Islet of Langerhans (tissue), 1 donor: Measurements from ENCODE around the gene IQCN.

Experiments
- FAIRE-seq: peaks from one replicate; lab custom pipeline; 2011; peaks lifted over from hg19 to GRCh38; lab: Jason Lieb, UNC

The IQCN gene, protein sequence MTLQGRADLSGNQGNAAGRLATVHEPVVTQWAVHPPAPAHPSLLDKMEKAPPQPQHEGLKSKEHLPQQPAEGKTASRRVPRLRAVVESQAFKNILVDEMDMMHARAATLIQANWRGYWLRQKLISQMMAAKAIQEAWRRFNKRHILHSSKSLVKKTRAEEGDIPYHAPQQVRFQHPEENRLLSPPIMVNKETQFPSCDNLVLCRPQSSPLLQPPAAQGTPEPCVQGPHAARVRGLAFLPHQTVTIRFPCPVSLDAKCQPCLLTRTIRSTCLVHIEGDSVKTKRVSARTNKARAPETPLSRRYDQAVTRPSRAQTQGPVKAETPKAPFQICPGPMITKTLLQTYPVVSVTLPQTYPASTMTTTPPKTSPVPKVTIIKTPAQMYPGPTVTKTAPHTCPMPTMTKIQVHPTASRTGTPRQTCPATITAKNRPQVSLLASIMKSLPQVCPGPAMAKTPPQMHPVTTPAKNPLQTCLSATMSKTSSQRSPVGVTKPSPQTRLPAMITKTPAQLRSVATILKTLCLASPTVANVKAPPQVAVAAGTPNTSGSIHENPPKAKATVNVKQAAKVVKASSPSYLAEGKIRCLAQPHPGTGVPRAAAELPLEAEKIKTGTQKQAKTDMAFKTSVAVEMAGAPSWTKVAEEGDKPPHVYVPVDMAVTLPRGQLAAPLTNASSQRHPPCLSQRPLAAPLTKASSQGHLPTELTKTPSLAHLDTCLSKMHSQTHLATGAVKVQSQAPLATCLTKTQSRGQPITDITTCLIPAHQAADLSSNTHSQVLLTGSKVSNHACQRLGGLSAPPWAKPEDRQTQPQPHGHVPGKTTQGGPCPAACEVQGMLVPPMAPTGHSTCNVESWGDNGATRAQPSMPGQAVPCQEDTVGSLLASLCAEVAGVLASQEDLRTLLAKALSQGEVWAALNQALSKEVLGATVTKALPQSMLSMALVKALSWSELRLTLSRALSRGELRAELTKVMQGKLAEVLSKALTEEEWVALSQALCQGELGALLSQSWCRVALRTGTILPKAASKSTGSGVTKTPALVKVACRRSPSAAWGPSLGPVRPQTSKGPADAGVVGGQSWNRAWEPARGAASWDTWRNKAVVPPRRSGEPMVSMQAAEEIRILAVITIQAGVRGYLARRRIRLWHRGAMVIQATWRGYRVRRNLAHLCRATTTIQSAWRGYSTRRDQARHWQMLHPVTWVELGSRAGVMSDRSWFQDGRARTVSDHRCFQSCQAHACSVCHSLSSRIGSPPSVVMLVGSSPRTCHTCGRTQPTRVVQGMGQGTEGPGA (N-terminal part only)

DNA sequence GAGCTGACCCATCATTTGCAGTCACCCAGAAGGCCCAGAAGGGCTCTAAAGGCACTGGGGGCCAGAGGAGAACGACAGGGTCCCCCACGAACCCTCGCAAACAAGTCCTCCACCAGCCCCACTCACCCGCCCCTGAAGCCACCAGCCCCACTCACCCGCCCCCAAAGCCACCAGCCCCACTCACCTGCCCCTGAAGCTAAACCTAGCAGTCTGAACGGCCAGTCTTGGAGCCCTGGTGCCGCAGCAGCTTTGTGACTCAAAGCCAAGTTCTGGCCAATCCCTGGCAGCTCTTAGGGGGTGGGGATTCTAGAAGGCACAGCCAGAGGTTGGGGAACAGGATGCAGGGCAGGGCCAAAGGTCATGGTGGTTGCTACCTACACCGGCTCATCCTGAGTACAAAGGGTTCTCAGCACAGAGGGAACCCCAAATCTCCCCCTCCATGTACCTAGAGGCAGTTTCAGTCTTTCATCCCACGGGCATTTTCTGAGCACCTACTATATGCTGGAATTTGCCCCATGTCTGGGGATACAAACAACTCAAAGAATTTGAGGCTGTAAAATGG lies at the start of gene IQCN:
Gene IQCN, minus strand, starts transcription at position 234 of the 562 bp plus-strand sequence. CDS start 4,974 bp downstream, outside the sequence.
- FAIRE-seq: no peak

DNA sequence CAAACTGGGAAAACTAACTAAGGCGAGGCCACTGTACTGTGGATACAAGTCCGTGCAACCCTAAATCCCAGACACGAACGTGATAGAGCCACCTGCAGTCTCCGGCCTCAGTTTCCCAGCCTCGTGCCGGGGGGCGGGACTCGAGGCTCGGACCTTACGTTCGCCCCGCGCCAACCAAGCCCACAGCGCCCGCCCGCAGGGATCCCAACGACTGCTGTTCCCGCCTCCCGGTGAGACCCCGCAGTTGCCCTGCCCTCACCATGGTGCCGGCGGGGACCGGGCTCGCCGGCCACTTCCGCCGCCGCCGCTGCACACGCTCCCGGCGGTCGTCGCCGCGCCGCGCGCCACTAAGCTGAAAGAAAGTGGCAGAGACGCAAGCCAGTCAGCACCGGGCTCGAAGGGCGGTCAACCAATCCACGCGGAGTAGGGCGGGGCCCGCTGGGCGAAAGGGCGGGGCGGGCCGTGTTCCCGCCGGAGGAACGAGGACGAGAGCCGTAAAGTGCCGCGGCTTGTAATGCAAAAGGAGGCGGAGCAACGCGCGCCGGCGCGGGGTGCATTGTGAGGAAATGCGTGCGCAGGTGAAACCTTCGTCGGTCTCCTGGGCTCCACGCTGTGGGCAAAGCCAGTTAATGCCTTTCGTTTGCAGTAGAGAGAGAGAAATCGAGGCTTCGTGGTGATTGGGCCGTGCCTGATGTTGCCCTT lies 48.7 kb upstream of the IQCN start, which contains the start of gene LSM4:
Gene LSM4, minus strand, starts transcription at position 318 of the 702 bp plus-strand sequence. Its CDS starts 56 bp downstream, at position 262.
- no peak for FAIRE-seq

DNA sequence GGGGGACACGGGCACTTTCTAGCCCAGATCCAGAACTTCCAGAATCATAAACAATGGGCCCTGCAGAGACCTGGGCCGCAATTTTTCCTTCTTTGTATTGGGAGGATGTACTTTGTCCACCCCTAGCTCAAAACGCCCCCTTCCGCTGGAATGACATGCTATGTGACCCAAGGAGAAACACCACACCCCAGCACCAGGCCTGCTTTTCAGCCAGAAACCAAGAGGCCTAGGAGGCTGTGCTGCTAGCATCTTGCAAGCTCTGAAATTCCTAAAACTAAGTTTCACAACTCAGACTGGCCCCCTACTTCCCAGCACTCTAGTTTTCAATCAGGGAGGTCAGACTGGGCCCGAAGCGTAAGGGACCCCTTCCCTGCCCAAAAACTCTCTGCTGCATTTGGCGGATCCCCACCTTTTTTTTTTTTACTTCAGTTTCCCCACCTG lies 48.1 kb upstream of the IQCN start:
- no peak for FAIRE-seq

DNA sequence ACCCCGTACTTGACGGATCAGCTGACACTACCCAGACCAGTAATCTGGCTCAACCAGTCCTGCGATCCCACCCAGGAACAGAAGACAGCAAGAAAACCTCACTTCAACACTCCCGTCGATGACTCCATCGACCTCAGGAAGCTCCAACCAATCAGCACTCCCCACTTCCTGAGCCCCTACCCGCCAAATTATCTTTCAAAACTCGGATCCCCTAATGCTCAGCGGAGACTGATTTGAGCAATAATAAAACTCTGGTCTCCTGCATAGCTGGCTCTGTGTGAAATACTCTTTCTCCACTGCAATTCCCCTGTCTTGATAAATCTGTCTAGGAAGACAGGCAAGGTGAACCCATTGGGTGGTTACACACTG lies 47.5 kb upstream of the IQCN start:
- FAIRE-seq: no peak

DNA sequence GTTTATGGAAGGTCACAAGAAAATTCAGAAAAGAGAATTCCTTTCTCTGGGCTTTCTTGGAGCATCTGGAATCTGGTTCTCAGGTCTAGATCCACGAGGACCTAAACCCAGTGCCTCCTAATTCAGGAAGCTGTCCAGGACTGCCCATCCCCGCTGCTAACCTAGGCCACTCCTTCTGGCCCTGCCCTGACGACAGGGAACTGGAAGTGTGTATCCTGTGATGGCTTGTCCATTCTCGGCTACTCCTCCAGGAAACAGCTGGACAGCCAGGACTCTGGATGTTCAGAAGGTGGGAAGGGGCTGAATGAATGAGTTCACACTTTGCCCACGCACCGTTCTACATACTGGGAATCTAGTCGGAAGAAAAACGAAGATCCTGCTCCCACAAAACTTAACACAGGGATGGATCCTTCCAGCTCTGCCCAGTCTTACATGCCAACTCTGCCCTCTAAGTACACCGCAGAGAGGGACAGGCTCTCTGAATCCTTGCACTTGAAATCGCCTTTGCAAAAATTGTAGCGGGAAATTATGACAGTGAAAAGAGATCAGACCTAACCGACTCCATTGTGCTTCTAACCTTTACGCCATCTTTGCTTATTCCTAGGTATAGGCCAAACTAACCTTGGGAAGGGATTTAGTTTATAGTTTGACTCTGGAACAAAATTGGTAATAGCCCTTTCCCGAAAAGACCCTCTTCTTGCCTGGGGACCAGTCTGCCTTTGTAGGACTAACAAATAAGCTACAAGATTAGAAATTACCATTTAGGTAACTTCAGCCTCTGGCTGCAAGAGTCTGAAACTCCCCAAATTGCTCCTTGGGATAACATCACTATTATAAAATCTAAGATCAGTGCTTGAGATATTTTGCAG lies 46.8 kb upstream of the IQCN start:
- FAIRE-seq: no peak

DNA sequence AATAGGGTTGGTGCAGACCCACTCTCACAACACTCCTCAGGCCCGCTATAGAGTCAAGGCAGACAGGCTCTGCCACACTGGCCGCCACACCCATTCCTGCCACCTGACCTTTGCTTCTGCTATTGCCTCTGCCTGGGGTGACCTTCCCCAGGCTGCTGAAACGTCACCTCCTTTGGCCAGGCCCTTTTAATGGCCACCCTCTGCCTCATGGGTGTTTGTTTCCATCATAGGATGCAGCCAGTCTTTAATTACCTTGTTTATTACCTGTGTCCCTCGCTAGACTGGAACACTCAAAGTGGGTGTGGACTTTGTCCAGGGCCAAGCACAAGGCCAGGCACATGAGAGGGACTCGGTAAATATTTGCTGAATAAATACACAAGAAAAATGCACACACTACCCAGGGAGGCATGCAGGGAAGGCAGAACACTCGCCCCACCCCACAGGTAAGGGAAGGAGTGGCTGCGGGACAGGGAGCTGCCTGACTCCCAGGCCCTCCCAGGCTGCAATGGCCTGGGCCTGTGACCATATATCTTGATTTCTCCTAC lies 45.4 kb upstream of the IQCN start:
- FAIRE-seq: no peak

DNA sequence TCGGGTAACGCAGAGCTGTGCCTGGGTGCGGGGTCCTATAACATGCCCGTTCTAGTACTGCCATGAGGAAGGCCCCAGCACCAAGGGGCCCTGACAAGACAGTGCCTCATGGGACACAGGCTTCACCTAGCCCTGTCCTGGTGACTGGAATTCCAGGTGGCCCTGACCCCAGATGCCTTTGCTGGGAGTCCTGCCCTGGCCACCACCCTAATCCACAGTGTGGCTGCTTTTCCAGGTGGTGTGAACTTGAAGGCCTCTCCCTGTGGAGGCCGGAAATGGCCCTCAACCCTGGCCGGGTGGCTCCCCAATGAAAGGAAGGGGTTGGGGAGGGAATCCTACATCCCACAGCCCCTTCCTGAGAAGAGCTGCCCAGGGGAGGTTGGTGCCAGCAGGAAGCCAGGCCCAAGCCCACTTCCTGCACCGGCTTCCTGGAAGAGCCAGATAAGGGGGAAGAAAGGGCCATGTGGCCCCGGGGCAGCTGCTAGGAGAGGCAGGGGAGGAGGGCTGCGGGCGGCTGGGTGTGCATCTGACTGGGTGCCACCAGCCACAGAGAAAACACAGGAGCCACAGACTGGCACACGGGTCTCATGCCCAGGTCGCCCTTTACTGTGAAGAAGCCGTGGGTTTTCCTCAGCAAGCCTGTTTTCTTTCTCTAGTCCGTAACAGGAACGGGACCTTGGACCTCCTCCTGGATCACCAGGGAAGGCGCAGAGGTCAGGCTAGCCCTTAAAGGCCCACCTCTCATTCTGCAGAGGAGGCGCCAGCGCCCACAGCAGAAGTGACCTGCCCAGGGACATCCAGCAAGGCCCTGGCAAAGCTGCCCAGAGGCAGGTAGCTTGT lies 43.9 kb upstream of the IQCN start:
- FAIRE-seq: no peak

DNA sequence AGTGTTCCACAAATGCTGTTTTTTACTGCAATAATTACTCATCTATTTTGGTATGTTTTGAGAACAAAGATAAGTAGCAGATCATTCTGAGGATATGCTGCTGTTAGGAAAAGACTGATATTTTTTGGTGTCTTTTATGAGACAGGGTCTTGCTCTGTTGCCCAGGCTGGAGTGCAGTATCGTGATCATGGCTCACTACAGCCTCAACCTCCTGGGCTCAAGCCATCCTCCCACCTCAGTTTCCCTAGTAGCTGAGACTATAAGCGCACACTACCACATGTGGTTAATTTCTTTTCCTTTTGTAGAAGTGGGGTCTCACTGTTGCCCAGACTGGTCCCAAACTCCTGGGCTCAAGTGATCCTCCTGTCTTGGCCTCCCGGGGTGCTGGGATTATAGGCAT lies 39.1 kb upstream of the IQCN start:
- FAIRE-seq: no peak

DNA sequence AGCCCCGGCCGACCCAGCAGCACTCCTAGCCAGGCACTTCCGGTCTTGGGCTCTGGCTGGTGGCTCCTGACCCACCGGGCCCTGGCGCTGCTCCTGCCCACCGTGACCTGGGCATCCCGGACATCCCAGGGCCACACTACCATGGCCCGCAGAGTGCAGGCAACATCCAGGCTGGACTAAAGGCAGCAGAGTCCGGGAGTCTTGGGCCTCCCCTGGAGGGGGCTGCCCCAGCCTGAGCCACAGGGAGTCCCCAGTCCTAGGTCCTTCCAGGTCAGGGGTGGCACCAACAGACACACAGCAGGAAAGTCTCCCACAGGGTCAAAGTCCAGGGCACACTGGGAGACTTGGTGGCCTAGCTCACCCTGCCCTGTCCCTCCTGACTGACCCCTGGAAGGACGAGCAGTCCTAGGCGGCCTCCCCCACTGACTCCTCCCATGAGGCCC lies 37.9 kb upstream of the IQCN start:
- no peak for FAIRE-seq

DNA sequence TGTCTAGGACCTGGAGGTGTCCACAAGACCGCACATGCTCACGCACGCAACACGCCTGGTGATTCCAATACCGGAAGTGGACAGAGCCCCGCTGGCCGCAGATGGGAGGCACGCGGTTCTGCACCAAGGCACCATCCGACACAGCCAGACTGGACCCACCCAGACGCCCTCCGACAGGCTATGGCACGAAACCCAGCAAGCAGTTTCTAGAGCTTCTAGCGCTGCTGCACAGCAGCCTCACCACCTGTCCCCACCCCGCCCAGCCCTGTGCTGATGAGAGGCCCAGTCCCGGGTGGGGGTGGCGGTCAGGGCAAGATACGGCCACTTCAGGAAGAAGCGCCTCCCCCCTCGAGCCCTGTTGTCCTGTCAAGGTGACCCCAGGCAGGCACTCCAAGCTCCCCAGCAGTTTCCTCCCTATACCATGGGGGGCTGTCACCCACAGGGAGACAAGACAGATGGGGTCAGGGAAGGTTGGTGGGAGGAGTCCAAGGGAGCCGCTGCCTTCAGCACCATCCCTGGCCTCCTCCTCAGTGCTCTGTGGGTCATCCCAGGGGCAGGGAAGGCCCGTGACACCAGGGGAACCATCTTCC lies 37.3 kb upstream of the IQCN start:
- no peak for FAIRE-seq

DNA sequence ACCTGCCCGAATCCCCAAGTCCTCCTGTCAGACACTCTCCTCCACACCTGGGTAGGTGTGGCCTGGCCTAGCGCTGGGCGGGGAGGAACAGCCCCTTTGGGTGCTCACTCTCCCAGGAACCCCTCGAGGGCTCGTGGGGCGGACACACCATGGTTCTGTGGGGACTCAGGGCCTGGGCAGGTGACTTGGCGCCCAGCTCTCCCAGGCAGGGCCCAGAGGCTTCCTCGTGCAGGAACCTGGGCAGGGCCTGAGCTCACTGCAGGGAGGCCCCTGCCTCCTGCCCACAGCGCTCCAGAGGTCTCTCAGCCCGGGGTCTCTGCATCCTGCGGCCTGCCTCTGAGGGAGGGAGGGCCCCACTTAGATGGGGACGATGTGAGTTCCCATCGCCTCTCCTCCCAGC lies 36.7 kb upstream of the IQCN start:
- no peak for FAIRE-seq

DNA sequence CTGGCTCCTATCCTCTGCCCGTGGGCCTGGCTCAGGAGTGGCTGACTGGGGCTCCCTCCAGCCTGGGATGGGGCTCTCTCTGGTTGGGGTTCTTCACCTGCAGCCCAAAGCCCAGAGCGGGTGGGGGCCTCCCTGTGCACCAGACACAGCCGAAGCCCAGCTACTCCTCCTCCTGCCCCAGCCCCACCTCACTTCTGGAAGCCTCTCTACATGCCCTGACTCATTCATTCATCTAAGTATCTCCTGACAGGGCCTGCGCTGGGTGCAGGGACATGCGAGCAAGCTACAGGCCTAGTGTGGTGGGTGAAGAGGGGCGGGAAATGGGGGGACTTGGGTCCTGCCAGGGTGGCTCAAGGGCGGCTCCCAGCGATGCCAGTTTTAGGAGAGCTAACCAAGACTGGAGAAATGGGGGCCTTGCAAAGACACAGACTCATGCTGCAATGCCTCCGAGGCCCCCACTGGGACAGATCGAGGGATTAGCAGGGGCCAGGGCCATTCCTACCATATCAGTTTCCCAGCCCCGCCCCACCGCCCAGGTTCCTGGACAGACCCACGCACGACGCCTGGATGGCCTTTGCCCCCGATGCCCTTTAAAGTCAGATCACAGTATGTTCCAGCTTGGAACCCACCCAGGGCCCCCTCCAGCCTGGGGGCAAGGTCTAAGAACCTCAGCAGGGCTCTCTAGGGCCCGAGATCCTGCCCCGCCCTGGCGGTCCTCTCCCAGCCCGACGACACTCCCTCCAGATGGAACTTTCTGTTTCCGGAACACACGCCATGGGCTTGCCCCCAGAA lies 36.1 kb upstream of the IQCN start:
- no peak for FAIRE-seq

DNA sequence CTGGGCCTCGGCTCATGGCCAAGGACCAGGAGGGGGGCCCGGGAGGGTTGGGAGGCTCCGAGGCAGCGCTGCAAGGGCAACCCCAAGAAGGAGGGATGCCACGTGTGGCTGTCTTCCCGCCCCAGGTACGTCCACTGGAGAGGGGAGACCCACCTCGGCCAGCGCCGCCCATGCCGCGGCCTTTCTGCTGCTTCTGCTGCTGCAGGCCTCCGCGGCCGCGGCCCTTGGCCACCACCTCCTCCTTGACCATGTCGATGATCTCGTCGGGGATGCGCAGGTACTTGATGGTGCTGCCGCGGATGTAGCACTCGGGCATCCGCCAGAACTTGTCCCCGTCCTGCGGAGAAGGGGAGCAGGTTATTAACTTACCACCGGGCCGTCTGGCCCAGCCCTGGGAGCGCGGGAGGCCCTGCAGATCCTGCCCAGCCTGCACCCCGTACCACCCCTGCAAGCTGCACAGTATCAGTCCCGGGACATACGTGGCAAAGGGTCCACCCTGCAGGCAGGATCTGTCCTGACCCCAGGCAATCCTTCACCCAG lies 35.3 kb upstream of the IQCN start:
- FAIRE-seq: no peak

DNA sequence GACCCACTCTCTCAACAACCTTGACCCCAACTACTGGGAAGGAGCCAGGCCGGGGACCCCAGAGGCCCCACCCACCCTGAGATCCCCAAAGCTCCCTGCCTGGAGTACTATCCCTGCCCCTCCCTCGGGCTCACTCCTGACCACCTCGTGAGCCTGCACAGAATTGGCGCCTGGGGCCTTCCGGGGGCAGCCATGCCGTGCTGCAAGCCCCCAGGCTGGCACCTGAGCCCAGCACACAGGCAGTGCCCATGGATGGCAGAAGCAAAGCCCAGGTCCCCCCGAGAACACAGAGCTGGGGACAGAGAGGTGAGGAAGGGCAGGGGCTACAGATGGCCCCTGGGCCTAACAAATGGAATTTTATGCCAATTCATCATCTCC lies 34.7 kb upstream of the IQCN start:
- no peak for FAIRE-seq

DNA sequence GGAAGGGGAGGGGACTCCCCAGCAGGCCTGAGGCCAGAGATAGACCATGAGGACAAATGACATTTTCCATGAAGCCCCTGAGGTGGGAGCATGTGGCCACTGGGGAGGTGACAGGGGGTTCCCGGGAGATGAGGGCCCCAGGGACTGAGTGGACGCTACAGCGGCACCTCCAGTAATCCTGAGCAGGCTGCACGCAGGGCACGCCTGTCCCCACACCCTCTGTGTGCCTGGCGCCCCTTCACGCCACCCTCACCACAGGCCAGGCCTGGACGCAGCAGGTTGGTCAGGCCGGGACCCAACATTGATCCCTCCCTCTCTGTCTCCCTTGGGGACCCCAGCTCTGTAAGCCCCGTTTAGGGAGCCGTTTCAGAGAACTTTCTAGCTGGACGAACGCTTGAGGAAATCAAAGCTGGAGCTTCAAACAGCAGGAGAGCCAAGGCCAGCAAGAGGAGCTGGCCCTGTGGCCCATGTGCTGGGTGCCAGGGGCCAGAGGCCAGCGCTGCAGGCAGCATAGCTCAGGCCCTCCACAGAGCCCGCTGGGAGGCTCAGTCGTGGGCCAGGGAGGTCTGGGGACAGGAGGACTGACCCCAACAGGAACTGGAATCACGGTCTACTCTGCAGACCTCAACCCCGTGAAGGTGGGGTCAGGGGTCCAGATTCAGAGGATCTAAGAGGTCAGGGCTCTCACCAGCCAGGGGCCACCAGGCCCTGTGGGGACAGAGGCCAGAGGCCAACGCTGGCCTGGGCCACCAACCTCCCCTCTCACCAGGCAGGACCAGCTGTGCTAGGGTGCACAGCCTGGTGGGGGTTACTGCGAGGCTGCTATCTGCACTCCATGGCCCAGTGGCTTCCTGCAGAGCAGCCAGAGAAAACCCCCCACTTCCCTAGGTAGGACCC lies 34.0 kb upstream of the IQCN start:
- FAIRE-seq: no peak

DNA sequence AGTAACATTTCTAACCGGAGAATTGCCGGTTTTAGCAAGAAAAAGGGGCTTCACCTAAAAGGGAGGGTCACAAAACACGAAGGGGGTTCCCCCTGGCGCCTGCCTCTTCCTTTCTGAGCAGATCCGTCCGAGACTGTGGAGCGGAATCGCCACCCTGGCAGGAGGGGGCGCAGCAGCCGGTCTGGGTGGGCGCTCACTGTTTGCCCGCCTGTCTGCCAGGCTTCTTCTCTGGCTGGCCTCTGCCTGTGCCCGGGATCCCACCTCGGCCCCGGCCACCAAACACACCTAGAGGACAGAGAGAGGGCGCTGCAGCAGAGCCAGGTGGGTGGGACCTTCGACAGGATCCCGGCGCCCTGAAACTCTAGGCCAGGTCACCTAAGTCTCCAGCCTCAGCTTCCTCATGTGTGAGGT lies 33.0 kb upstream of the IQCN start:
- FAIRE-seq: no peak

DNA sequence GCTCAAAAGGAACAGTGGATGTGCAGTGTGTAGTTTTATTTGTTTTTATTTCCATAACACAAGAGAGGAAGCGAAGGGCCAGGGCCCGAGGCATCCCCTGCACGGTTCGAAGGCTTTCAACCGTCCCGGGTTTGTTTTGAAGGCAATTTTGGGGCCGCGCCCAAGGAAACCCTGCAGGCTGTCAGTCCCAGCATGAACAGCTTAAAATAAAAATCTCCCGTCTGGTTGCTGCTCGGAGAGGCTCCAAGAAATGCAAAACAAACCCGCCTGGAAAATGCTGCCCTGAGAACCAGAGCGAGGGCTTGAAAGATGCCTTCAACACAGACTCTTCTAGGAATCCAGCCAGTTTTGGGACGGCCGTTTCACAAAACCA lies 32.6 kb upstream of the IQCN start:
- no peak for FAIRE-seq
